ENCODE measurements around the gene MED15. TPM values are rescaled to one million over a fixed set of nuclear protein-coding genes. Genes with fewer than 3 reads are reported as not detected.

MED15 gene
- total and polyA plus RNA-seq, 2 of the 4 experiments (the other 2 are of a cell fraction): 19.0 to 68.8 TPM

- H3K9me1 ChIP-seq (ENCODE audit: insufficient read depth, low read length): peaks cover 40% of the 10 kb centered on the region
- H2AK9ac ChIP-seq (replicated peaks; ENCODE audit: low read depth, low read length, poor library complexity): no peak overlapping the region
- peaks cover 20 to 73% of the 10 kb centered on the region in 2 experiments for H3K79me1 ChIP-seq (ENCODE audit: low read depth in 1 of 2, low read length in 2 of 2)
- dilution Hi-C loops (cut with HindIII; ENCODE audit: low sequenced_read_pairs, unreplicated experiment): no loop called here
- H3K4ac ChIP-seq (ENCODE audit: low read depth, low read length): no peak overlapping the region
- no peak overlapping the region for H3K18ac ChIP-seq (ENCODE audit: low read depth, low read length)
- no TSS peak for BruUV-seq (replicated peaks)
- CTCF ChIA-PET: interaction anchor here (1.4 kb wide), 1 partner anchor 17 kb away, joined by 6 read pairs; no protein-coding TSS in a partner anchor
- H2AK5ac ChIP-seq (ENCODE audit: low read depth, low read length): no peak overlapping the region
- no peak overlapping the region for H3K9ac ChIP-seq (ENCODE audit: low read depth, low read length)
- in situ Hi-C loops (cut with MboI; ENCODE audit: low sequenced_read_pairs): no loop called here
- no peak for ATAC-seq (ENCODE audit: low read depth)
- H3K23ac ChIP-seq (ENCODE audit: low read depth, low read length): no peak overlapping the region
- intact Hi-C loops (cut with micrococcal nuclease): no loop called here
- H4K5ac ChIP-seq (ENCODE audit: low read depth, low read length): no peak overlapping the region
- H3K14ac ChIP-seq (replicated peaks; ENCODE audit: low read depth, low read length): no peak overlapping the region
- no peak overlapping the region for H2BK120ac ChIP-seq (ENCODE audit: low read depth, low read length)
- H2BK20ac ChIP-seq (ENCODE audit: low read depth, low read length): no peak overlapping the region
- H3K4me3 ChIP-seq (ENCODE audit: insufficient read depth, low read depth, low read length): no peak overlapping the region
- no peak overlapping the region for H4K91ac ChIP-seq (ENCODE audit: insufficient read depth, low read depth, low read length)
- H2BK5ac ChIP-seq (ENCODE audit: low read depth, low read length, poor library complexity, severe bottlenecking): no peak overlapping the region
- H4K20me1 ChIP-seq (ENCODE audit: insufficient read depth, low read length): peaks cover 73% of the 10 kb centered on the region
- no peak for DNase-seq
- H3K9me3 ChIP-seq (ENCODE audit: control insufficient read depth, insufficient read depth, low read length): no peaks in the 10 kb centered on the region
- no peaks in the 10 kb centered on the region for H3K27me3 ChIP-seq (ENCODE audit: control insufficient read depth, insufficient read depth, low read length)
- no peak overlapping the region for H3K4me2 ChIP-seq (ENCODE audit: low read depth, low read length)
- no peak overlapping the region for H4K8ac ChIP-seq (ENCODE audit: low read depth in 2 of 2, low read length in 2 of 2)
- no peak overlapping the region for H2AFZ ChIP-seq (replicated peaks; ENCODE audit: low read length, poor library complexity)
- H2BK15ac ChIP-seq (ENCODE audit: low read depth, low read length): no peak overlapping the region
- H3K36me3 ChIP-seq (ENCODE audit: control insufficient read depth, insufficient read depth, low read length): peaks cover 16% of the 10 kb centered on the region
- H3K27ac ChIP-seq (ENCODE audit: insufficient read depth, low read length): no peak overlapping the region
- no peak overlapping the region for H3K56ac ChIP-seq (ENCODE audit: extremely low read depth, insufficient read depth, low read length)
- TF ChIP-seq USF2 (IDR thresholded peaks at IDR 0.05; ENCODE audit: low read depth, low read length) (no peak), ELK1 (IDR thresholded peaks at IDR 0.05; ENCODE audit: borderline replicate concordance, low read depth, low read length) (no peak), RFX5 (IDR thresholded peaks at IDR 0.05; ENCODE audit: low read depth, low read length) (no peak)
- POLR2A ChIA-PET (ENCODE audit: unreplicated experiment): no interaction called here
- peaks cover 38% of the 10 kb centered on the region for H3K4me1 ChIP-seq (ENCODE audit: control insufficient read depth, insufficient read depth, low read length)
Observed at GRCh38 chr22:20547029-20547428, 39.6 kb downstream of the MED15 start.

Data from IMR-90 (cell line).